Activated naive CD8-positive, alpha-beta T cell treated with anti-CD3 and anti-CD28 coated beads, Interleukin-2, amount 10 ng/mL, durations not matched to agents 7 days and 5 days (primary cell): ENCODE measurements around the gene RASAL2. TPM values are rescaled to one million over a fixed set of nuclear protein-coding genes. Genes with fewer than 3 reads are reported as not detected.
A peak's percentile ranks its signal among the peaks of the same experiment; 100 is the strongest.

Experiments used
- ATAC-seq: fragments of 150-1000 bp; cut with Tn5 transposase; one replicate; pipeline ENCODE4 v1.10.0; 2021; ENCODE audit warnings: low read depth, moderate library complexity
- POLR2A ChIA-PET: fragments of 350-600 bp; sonication (Branson Sonifier 250); formaldehyde crosslinking; loops from one replicate; lab custom pipeline; 2021; ENCODE audit warnings: antibody characterized with exemption; lab: Charles Lee
- DNase-seq: peaks from one replicate; pipeline ENCODE4 v3.0.0; 2021
- H3K27ac Mint-ChIP-seq: one replicate; pipeline ENCODE4 v1.8.0; 2022; ENCODE audit warnings: mild to moderate bottlenecking, mixed read lengths
- H3K27me3 Mint-ChIP-seq: one replicate; pipeline ENCODE4 v1.8.0; 2022; ENCODE audit warnings: mild to moderate bottlenecking, moderate library complexity, mixed read lengths
- H3K36me3 Mint-ChIP-seq: one replicate; pipeline ENCODE4 v1.8.0; 2021; ENCODE audit warnings: mild to moderate bottlenecking, mixed read lengths
- H3K4me1 Mint-ChIP-seq: one replicate; pipeline ENCODE4 v1.8.0; 2021; ENCODE audit warnings: mixed read lengths
- H3K4me3 Mint-ChIP-seq: one replicate; pipeline ENCODE4 v1.8.0; 2022; ENCODE audit warnings: mild to moderate bottlenecking, moderate library complexity, mixed read lengths
- H3K9me3 Mint-ChIP-seq: one replicate; pipeline ENCODE4 v1.8.0; 2021; ENCODE audit warnings: mixed read lengths
- total RNA-seq, 2 experiments: library from RNA; stranded (reverse); gene quantifications; one replicate each; pipeline ENCODE4 v1.2.3, GENCODE V29; 2021

Gene RASAL2
- under 1 TPM; 0.06 to 0.11 TPM for total RNA-seq

GRCh38 chr1:178093951-178094738, at the start of gene RASAL2:
Gene RASAL2 (plus strand): TSS chr1:178094104. CDS start chr1:178094493, 389 bp downstream.
- peak; percentile 25 for DNase-seq
- peaks cover 6% of the 10 kb centered on the region for H3K4me1 Mint-ChIP-seq
- POLR2A ChIA-PET: no interaction called here
- H3K27me3 Mint-ChIP-seq: peaks cover 40% of the 10 kb centered on the region
- peak; percentile 26 for ATAC-seq
- H3K9me3 Mint-ChIP-seq: peaks cover 3% of the 10 kb centered on the region
- no peak within 1 kb of the TSS for H3K27ac Mint-ChIP-seq
- peak within 1 kb of the TSS; percentile 48 for H3K4me3 Mint-ChIP-seq
- no peaks in the 10 kb centered on the region for H3K36me3 Mint-ChIP-seq

GRCh38 chr1:178046591-178047270, 47.2 kb upstream of the RASAL2 start:
- POLR2A ChIA-PET: no interaction called here
- no peaks in the 10 kb centered on the region for H3K4me1 Mint-ChIP-seq
- DNase-seq: no peak
- H3K4me3 Mint-ChIP-seq: no peak overlapping the region
- no peak overlapping the region for H3K27ac Mint-ChIP-seq
- H3K27me3 Mint-ChIP-seq: no peaks in the 10 kb centered on the region
- ATAC-seq: no peak
- H3K9me3 Mint-ChIP-seq: no peaks in the 10 kb centered on the region
- no peaks in the 10 kb centered on the region for H3K36me3 Mint-ChIP-seq

- POLR2A ChIA-PET: no interaction called here
- no peak overlapping the region for H3K27ac Mint-ChIP-seq
- DNase-seq (no peak), ATAC-seq (no peak)
- no peak overlapping the region for H3K4me3 Mint-ChIP-seq
- no peaks in the 10 kb centered on the region for H3K4me1 Mint-ChIP-seq
- no peaks in the 10 kb centered on the region for H3K36me3 Mint-ChIP-seq
- no peaks in the 10 kb centered on the region for H3K27me3 Mint-ChIP-seq
- H3K9me3 Mint-ChIP-seq: no peaks in the 10 kb centered on the region
These were observed 46.4 kb upstream of the RASAL2 start for GRCh38 chr1:178047403-178048093.

GRCh38 chr1:178048426-178048825, 45.5 kb upstream of the RASAL2 start:
- DNase-seq (no peak), ATAC-seq (no peak)
- Mint-ChIP-seq H3K9me3 (no peaks in the 10 kb centered on the region), H3K36me3 (no peaks in the 10 kb centered on the region), H3K27ac (no peak overlapping the region), H3K4me1 (no peaks in the 10 kb centered on the region), H3K4me3 (no peak overlapping the region), H3K27me3 (no peaks in the 10 kb centered on the region)
- POLR2A ChIA-PET: no interaction called here

- Mint-ChIP-seq H3K36me3 (no peaks in the 10 kb centered on the region), H3K27me3 (no peaks in the 10 kb centered on the region), H3K27ac (no peak overlapping the region), H3K9me3 (no peaks in the 10 kb centered on the region), H3K4me1 (no peaks in the 10 kb centered on the region), H3K4me3 (no peak overlapping the region)
- no peak for DNase-seq
- POLR2A ChIA-PET: no interaction called here
- ATAC-seq: no peak
These were observed 45.0 kb upstream of the RASAL2 start for GRCh38 chr1:178048883-178049282.

- H3K4me3 Mint-ChIP-seq: no peak overlapping the region
- H3K36me3 Mint-ChIP-seq: no peaks in the 10 kb centered on the region
- POLR2A ChIA-PET: no interaction called here
- no peak overlapping the region for H3K27ac Mint-ChIP-seq
- ATAC-seq (no peak), DNase-seq (no peak)
- H3K9me3 Mint-ChIP-seq: no peaks in the 10 kb centered on the region
- no peaks in the 10 kb centered on the region for H3K27me3 Mint-ChIP-seq
- no peaks in the 10 kb centered on the region for H3K4me1 Mint-ChIP-seq
These were observed 43.8 kb upstream of the RASAL2 start for GRCh38 chr1:178050084-178050483.

GRCh38 chr1:178051071-178051470, 42.8 kb upstream of the RASAL2 start:
- no peaks in the 10 kb centered on the region for H3K36me3 Mint-ChIP-seq
- H3K27me3 Mint-ChIP-seq: no peaks in the 10 kb centered on the region
- ATAC-seq (no peak), DNase-seq (no peak)
- no peaks in the 10 kb centered on the region for H3K9me3 Mint-ChIP-seq
- no peak overlapping the region for H3K4me3 Mint-ChIP-seq
- POLR2A ChIA-PET: no interaction called here
- no peak overlapping the region for H3K27ac Mint-ChIP-seq
- H3K4me1 Mint-ChIP-seq: no peaks in the 10 kb centered on the region

GRCh38 chr1:178052650-178053461, 41.0 kb upstream of the RASAL2 start:
- DNase-seq: no peak
- ATAC-seq: no peak
- POLR2A ChIA-PET: no interaction called here
- Mint-ChIP-seq H3K27me3 (no peaks in the 10 kb centered on the region), H3K9me3 (no peaks in the 10 kb centered on the region), H3K27ac (no peak overlapping the region), H3K36me3 (no peaks in the 10 kb centered on the region), H3K4me3 (no peak overlapping the region), H3K4me1 (no peaks in the 10 kb centered on the region)

- Mint-ChIP-seq H3K4me1 (no peaks in the 10 kb centered on the region), H3K9me3 (no peaks in the 10 kb centered on the region), H3K36me3 (no peaks in the 10 kb centered on the region), H3K4me3 (no peak overlapping the region), H3K27me3 (peaks cover 2% of the 10 kb centered on the region), H3K27ac (no peak overlapping the region)
- POLR2A ChIA-PET: no interaction called here
- ATAC-seq (no peak), DNase-seq (no peak)
These were observed 38.8 kb upstream of the RASAL2 start for GRCh38 chr1:178055093-178055492.

- Mint-ChIP-seq H3K36me3 (no peaks in the 10 kb centered on the region), H3K4me3 (no peak overlapping the region), H3K4me1 (no peaks in the 10 kb centered on the region), H3K27me3 (peaks cover 2% of the 10 kb centered on the region), H3K27ac (no peak overlapping the region), H3K9me3 (no peaks in the 10 kb centered on the region)
- ATAC-seq: no peak
- POLR2A ChIA-PET: no interaction called here
- DNase-seq: no peak
These were observed 38.0 kb upstream of the RASAL2 start for GRCh38 chr1:178055779-178056471.

GRCh38 chr1:178057141-178057765, 36.7 kb upstream of the RASAL2 start:
- Mint-ChIP-seq H3K4me3 (no peak overlapping the region), H3K27me3 (peaks cover 2% of the 10 kb centered on the region), H3K27ac (no peak overlapping the region), H3K4me1 (no peaks in the 10 kb centered on the region), H3K9me3 (no peaks in the 10 kb centered on the region), H3K36me3 (no peaks in the 10 kb centered on the region)
- POLR2A ChIA-PET: no interaction called here
- DNase-seq (no peak), ATAC-seq (no peak)

GRCh38 chr1:178057912-178058534, 35.9 kb upstream of the RASAL2 start:
- DNase-seq (no peak), ATAC-seq (no peak)
- Mint-ChIP-seq H3K4me1 (no peaks in the 10 kb centered on the region), H3K27me3 (peaks cover 2% of the 10 kb centered on the region), H3K9me3 (no peaks in the 10 kb centered on the region), H3K36me3 (no peaks in the 10 kb centered on the region), H3K27ac (no peak overlapping the region), H3K4me3 (no peak overlapping the region)
- POLR2A ChIA-PET: no interaction called here
